GM21576 (cell line): ENCODE measurements around the gene UBE3D.
"Not testable (repeated sequence)": the region's sequence is repeated elsewhere in the genome, so short reads cannot be mapped to it uniquely, and the experiment has no call there.

Experiments
- ATAC-seq: cut with Tn5 transposase; IDR thresholded peaks from one replicate; pipeline ENCODE4 v1.9.1; 2021; ENCODE audit warnings: mild to moderate bottlenecking, moderate library complexity; ENCODE audit not compliant: unreplicated experiment

The UBE3D gene

DNA sequence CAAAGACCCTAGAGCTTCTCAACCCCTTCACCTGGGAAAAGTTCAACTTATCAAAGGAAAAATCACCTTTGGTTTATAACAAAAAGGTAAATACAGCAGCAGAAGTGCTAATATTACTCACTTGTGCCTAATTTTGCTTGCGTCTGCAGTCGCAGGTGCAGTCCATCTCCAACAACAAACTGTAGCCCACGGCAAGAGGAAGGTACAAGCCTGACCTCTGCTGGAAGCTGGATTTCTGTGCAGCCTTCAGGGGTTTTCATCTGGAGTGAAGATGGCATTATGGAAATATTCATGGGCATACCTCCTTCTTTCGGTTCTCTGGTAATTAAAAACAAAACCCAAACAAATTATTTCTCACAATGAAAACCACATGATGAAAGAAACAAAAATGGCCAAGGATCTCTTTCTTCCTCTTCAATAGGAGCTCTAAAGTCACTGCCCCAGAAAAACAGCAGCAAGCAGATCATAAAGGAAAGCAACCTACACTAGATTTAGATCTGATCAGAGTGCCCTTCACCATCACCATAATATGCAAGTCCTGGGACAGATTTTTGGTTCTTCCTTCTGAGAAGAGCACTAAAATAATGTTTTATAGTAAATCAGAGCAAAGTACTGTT, 7.8 kb downstream of the UBE3D start:
- peak; percentile 81 for ATAC-seq

DNA sequence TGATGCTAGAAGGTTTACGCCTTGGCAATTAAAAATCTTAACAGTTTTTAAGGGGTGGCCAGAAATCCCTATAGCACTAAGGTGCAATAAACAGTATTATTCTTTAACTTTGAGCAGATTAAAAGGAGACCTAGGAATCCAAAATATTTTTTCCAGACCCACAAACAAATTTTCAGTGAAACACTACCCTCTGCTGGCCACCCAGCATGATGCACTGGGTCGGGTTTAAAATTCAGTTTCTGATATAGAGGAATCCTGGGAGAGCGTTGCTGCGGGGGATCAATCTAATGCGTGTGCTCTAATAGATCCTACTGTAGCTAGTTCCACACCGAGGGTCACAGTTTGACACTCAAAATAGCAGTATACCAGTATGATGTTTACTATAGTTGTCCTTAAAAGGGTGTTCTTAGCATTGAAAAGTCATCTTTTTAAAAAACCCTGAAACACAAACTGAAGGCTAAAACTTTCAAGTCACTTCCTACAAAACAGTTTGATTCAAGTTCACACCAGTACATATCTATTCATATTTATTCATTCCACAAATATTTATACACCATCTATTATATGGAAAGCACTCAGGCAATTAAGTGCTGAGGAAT, 10.2 kb downstream of the UBE3D start:
- no peak for ATAC-seq

DNA sequence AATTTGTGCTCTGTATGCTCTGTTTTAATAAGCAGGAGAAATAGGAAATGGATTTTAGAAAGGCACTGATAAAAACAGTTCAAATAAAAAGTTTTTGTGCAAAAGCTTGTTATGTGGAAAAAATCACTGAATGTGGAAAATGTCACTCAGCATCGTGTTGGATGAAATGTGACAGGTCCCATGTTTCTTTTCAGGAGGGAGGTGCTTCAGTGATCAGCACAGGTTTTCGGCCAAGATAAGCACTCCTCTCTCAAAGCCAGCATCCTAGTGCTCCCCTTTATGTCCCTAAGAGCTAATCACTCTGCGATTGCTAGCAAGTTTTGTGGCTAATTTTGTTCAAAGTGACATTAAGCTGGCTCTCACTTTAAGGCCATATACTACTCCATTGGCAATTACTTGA, 12.0 kb downstream of the UBE3D start:
- no peak for ATAC-seq

DNA sequence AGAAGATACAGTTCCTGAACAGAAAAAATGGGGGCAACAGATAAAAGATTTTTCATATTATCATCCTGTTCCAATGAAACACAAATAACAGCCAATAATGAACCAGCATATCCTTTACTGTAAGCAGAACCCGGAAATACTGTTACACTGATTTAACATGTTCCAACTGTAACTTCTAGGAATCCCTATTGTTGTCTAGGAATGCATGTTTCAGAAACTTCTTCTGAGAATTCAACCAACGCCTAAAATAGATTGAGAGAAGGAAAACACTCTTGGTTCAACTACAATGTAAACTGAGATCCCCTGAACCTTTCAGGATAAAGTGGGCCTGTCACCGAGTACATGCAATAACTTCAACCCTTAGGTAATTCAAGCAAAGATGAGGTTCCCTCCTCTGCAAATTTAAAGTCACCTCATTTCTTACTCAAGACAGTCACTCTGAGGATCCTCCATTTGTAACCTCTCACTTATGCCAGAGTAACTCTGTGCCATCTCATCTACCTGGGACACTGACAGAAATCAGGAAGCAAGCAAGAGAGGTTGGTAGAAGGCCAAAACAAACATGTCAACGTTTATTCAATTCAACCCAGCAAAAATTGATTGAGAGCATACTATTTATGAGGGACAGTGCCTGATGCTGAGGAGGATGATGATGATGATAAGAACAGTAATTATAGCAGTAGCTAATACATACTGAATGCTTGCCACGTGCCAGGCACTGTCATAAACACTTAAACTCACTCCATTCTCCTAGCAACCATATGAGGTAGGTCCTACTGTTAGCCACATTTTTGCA, 14.1 kb downstream of the UBE3D start:
- no peak for ATAC-seq

DNA sequence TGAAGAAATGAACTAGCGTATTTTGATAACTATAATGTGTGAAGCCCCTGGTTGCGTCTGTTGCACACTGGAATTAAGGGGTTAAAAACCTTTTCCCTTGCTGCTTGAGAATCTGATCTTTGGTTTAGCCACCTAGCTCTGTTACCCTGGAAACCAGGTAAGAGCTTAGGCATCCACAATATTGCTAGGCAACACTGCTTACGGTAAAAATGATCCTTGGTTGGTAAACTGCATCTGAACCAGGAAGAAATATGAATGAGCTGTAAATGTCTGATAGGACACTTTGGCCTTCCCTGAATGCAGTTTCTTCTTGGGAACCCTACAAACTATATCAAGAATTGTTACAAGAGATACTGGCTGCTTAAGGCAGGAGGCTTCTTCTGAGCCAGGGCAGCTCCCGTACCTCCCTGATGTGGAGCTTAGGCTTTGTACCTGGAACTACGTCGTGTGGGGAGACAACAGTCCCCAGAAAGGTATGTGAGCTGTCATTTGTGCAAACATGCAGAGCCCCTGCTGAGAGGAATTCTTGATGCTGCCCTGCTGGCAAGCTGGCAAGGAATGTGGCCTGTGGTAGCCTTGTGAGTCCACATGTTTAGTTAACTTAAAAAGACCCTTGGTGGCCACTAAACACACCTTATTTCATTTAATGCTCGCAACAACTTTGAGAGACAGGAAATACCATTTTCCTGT, 18.4 kb downstream of the UBE3D start:
- ATAC-seq = no peak

DNA sequence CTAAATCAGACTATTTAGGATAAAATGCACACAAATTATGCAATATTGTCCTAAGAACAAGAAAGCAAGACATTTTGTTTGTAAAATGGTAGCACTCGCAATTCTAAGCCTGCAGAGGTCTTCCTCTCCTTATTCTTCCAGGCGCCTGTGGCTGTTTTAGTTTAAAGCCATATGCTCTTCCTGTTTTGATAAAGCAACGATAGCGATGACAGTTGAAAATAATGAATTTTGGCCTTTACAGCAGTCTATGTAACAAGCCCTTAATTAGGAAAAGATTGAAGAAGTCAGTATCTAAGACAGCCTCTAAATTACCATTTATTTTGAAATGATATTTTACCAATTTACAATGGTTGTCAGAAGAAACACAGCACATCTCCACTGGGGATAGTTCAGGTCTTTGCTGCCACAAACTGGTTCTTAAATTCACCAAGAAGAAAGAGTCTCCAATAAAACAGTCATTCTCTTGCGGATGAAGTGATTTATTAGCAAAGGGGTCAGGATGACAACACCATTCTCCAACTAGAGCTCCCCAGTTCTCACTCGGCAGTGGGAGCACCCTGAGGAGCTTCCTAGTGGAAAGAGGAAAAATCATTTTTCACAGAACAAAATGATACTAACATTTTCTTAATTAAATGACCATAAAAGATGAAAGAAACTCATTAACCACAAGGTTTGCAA, 21.4 kb downstream of the UBE3D start:
- no peak for ATAC-seq

DNA sequence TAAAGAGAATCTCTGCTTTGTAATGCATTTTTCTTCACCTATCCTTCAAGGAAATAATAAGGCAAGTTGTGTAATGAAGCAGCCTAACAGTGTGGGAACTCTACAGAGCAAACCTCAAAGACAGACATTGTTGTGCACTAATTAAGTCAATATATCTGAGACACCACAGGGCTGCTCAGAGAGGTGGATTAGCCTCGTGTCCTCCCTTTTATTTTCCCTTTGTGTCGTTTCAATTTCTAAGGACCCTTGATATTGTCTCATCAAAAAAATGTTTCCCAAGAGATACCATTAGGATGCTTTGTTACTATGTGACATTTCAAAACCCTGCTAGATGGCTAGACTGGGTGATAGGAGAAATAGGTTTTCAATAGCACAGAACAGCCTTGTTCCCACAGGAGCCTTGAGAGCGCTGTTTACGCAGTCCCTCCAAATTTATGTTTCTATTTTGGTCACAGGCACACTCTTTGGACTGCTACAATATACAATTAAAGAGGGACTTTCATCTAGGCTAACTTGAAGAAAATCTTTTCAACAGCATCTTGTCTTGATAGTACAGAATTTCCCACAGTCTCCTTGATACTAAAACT, 23.1 kb downstream of the UBE3D start:
- no peak for ATAC-seq

DNA sequence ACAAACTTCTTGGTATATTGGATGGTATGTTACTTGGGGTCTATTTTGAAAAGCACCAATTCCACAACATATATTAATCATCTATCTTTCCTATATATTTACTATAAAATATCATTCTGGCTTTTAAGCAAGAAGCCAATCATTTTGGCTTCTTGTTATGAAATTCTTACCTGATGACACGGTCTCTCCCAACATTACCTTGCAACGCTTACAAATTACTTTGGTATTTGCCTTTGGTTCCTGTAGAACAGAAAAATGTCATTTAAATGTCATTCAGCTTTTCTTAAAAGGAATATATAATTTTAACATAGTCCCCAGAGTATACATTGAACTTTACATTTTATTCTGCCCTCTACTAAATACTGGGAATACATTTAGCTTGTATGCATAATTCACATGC, 27.4 kb downstream of the UBE3D start:
- no peak for ATAC-seq

DNA sequence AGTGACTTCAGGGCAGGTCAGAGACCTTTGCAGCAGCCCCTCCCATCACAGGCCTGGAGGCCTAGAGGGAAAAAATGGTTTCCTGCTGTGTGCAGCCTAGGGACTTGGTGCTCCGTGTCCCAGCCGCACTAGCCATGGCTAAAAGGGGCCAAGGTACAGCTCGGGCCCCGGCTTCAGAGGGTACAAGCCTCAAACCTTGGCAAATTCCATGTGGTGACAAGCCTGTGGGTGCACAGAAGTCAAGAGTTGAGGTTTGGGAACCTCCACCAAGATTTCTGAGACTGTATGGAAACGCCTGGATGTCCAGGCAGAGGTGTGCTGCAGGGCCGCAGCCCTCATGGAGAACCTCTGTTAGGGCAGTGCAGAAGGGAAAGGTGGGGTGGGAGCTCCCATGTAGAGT, 34.0 kb downstream of the UBE3D start:
- ATAC-seq = no peak

DNA sequence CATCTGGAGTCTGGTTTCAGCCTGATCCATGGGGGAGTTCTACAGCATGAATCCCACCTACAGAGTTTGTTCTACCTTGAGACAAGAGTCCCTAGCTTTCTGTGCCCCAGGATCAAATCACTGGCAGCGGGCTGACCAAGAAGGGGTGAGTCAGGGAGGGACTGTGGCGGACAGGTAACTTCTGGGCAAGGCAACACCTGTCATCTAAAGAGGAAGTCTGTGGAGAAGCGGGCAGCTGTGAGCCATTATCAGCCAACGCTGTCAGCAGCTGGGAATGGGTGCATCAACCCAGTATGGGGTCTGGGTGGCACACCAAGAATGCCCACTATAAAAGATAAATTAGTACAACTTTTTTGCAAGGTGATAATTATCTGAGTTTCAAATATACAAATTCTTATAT, 45.9 kb downstream of the UBE3D start:
- ATAC-seq = no peak

DNA sequence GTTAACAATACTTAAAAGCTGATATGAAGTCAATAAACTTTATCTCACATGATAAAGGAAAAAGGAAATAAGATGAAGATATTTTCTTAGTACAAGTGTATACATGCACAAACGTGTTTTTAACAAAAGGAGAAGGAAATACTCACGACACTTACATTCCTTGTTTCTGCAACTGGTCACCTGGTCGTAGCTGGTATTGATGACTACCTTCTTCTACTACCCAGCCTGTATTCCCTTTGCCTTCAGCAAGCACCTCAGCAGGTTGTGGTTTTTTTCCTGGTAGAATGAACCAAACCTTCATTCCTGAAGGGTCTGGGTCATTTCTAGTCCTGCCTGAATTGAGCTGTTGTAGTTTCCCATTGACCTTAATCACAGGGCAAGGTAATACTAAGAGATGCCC, 54.5 kb downstream of the UBE3D start:
- not testable (repeated sequence) for ATAC-seq

DNA sequence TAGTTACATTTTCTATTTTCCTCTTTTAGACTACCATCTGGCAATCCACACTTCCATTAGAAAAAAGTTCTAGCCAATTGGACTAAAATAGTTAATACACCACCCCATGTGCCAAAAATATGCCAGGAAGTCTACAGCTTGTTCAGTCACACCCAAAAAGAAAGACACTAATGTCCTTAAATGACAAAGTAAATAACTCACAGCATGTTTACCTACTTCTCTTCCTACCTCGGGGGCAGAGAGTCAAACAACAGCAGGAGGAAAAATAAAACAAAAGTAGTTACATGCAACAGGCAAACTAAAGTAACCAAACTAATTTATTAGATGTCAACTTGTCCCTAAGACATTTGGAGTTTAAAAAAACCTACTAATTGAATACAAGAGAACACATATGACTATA, 57.0 kb downstream of the UBE3D start:
- no peak for ATAC-seq

DNA sequence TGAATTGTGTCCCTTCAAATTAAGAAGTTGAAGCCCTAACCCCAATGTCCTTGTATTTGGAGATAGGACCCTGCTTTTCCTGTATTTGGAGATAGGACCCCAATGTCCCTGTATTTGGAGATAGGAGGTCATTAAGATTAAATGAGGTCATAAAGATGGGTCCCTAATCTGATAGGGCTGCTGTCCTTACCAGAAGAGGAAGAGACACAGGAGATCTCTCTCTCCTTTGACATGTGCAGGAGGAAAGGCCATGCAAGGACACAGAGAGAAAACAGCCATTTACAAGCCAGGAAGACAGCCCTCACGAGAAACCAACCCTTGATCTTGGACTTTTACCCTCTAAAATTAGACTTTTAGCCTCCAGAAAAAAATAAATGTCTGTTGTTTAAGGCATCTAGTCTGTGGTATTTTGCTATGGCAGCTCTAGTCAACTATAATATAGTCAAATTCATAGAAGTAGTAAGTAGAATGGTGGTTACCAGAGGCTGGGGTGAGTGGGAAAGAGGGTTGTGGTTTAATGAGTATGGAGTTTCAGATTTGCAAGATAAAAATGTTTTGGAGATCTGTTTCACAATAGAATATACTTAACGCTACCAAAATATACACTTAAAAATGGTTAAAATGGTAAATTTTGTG, 59.3 kb downstream of the UBE3D start:
- no peak for ATAC-seq

DNA sequence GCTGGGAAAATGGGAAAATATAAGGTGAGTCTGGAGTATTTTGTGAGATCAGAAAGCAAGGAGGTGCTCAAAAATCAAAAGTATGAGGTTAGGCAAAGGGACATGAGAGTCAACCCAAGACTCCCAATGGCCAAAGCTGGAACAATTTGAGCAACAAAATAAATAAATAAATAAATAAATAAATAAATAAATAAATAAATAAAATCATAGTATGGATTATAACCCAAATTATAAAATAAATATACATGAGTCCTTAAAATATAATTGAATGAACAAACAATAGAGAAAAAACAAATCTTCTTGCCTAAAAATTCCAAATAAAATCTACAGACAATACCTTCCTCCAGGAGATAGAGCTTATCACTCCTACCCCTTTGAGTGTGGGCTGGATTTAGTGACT, 69.5 kb downstream of the UBE3D start:
- ATAC-seq = no peak

DNA sequence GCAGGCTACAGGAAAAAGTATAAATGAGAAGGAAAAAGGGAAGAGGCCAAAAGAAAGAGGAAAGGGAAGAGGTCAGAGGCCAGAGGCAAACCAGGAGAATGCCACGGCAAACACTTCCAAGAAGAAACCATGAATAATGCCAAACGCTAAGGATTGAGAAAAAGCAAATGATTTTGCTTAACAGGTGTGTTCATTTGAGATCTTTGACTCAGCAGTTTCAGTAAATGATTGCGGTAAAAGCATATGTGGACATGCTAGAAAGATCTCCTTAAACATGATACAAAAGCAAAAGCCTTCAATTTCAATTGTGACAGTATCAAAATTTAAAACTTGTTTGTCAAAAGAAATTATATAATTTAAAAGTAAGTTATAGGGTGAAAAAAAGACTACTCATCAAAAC, 70.6 kb downstream of the UBE3D start:
- no peak for ATAC-seq

DNA sequence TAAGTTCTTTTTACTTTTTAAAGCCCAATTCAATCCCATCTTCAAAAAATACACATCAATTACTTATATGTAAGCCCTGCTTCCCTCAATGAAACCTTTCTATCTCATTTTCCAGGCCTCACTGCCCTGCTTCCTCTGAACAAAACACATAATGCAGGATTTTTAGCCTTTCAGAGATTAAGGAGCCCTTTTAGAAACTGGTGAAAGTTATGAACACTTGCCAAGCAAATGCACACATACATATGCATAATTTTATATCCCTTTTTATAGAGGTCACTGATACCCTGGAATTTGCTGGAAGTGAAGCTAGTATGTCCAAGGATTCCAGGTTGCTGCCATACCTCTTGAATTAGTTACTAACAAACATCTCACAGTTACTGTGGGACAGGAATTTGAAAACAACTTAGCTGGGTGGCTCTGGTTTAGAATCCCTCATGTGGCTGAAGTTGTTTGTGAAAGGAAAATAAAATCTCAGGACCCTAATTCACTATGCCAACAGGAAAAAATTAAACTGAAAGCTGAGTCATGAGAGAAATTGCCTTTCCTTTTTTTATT, 75.8 kb downstream of the UBE3D start:
- no peak for ATAC-seq

DNA sequence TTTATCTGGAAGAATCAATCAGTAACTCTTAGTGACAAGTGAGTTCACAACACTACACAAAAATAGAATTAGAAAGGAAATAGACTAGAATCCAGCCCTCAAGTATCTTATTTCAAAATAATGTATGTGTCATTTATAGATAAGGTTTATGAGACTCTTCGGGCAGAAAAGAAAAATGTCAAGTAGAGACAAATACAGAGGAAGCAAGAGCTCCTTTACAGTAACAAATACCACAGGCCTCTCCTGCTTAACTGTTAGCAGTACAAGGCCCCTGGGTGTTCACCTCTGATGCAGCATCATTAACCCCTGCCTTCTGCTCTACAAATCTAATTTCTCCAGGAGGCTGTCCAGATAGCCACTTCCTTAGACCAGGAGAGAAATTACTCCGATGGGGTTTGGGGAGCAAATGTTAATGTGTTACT, 76.7 kb downstream of the UBE3D start:
- no peak for ATAC-seq

DNA sequence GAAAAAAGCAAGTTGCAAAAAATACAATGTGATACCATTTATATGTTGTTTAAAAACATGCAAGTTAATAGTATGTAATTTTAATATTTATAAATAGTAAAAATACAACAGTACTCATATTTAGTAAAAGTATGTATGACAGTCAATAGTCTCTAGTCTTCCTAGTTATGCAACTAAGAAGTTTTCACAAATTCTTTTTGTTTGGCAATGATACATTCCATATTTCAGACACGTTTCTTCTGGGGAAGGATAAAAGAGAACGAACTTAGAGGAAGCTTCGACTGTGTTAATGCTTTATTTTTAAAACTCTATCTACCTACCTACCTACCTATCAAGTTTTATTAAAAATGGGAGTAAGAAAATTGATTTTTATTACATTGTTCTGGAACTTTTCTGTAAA, 77.7 kb downstream of the UBE3D start:
- ATAC-seq = no peak

DNA sequence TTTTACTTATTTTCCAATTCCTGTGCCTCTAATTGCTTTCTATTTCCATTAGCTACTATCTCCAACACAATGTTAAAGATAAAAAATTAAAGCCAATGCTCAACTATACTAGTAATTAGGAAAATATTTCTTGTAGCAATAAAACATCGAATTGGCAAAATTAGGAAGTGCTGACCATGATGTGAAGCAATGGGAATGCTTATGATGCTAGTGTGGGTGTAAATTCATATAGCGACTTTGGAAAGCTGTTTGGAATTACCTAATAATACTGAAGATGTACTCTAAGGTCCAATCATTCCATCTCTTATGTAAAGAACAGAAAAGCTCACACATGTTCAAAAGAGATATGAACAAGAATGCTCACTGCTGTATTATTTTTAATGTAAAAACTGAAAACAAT, 78.2 kb downstream of the UBE3D start:
- ATAC-seq = no peak

DNA sequence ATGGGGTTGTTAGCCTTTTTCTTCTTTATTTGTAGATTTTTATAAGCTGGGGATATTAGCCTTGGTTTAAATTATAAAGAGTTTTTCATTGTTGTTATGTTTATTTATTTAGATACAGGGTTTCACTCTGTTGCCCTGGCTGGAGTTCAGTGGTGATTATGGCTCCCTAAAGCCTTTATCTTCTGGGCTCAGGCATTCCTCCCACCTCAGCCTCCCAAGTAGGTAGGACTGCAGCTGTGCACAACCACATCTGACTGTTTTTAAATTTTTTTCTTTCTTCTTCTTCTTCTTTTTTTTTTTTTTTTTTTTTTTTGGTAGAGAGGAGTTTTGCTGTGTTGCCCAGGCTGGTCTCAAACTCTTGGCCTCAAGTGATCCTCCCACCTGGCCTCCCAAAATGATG, 80.9 kb downstream of the UBE3D start:
- no peak for ATAC-seq
